GM12892 (cell line): Measurements from ENCODE around the gene DENND1A.
"Not testable (repeated sequence)": the region's sequence is repeated elsewhere in the genome, so short reads cannot be mapped to it uniquely, and the experiment has no call there.

Source experiments
- DNase-seq: peaks from one replicate; pipeline ENCODE4 v3.0.0; 2011; ENCODE audit not compliant: insufficient read length
- FAIRE-seq: peaks from 2 replicates; lab custom pipeline; 2011; peaks lifted over from hg19 to GRCh38; lab: Jason Lieb, UNC
- POLR2A ChIP-seq: IDR thresholded peaks from 2 replicates; pipeline ENCODE4 v1.6.1; 2011; ENCODE audit warnings: low read depth, low read length, control low read depth
- POLR2AphosphoS5 ChIP-seq: IDR thresholded peaks from 2 replicates; pipeline ENCODE4 v1.6.1; 2011; ENCODE audit warnings: low read depth, low read length, control low read depth
- TAF1 ChIP-seq: IDR thresholded peaks from 2 replicates; pipeline ENCODE4 v1.6.1; 2011; ENCODE audit warnings: low read depth, mild to moderate bottlenecking, control low read depth, low read length, borderline replicate concordance

The DENND1A gene

GRCh38 chr9:123407217-123407851, 522.6 kb downstream of the DENND1A start:
- DNase-seq = no peak
- TF ChIP-seq TAF1 (no peak), POLR2AphosphoS5 (no peak)
- no peak for FAIRE-seq

GRCh38 chr9:123406691-123407216, 523.2 kb downstream of the DENND1A start:
- DNase-seq (no peak), FAIRE-seq (no peak)
- TF ChIP-seq TAF1 (no peak), POLR2A (no peak), POLR2AphosphoS5 (no peak)

- FAIRE-seq (no peak), DNase-seq (no peak)
- TF ChIP-seq POLR2A (no peak), POLR2AphosphoS5 (no peak), TAF1 (no peak)
Measured at GRCh38 chr9:123406016-123406415, 523.9 kb downstream of the DENND1A start.

GRCh38 chr9:123402981-123403509, 526.9 kb downstream of the DENND1A start:
- DNase-seq = no peak
- TF ChIP-seq POLR2AphosphoS5 (no peak), POLR2A (no peak), TAF1 (no peak)
- no peak for FAIRE-seq

- TF ChIP-seq POLR2AphosphoS5 (no peak), POLR2A (no peak), TAF1 (no peak)
- DNase-seq (no peak), FAIRE-seq (no peak)
Measured at GRCh38 chr9:123401879-123402513, 527.9 kb downstream of the DENND1A start.

GRCh38 chr9:123400926-123401503, 528.9 kb downstream of the DENND1A start:
- DNase-seq (no peak), FAIRE-seq (no peak)
- TF ChIP-seq TAF1 = no peak
- no peak for TF ChIP-seq POLR2AphosphoS5
- no peak for TF ChIP-seq POLR2A

- FAIRE-seq = no peak
- no peak for TF ChIP-seq TAF1
- no peak for TF ChIP-seq POLR2AphosphoS5
- TF ChIP-seq POLR2A = no peak
- no peak for DNase-seq
Measured at GRCh38 chr9:123399803-123400378, 530.0 kb downstream of the DENND1A start.

GRCh38 chr9:123398938-123399337, 531.0 kb downstream of the DENND1A start:
- FAIRE-seq, DNase-seq: not testable (repeated sequence)

- FAIRE-seq (no peak), DNase-seq (no peak)
- TF ChIP-seq POLR2A (no peak), POLR2AphosphoS5 (no peak), TAF1 (no peak)
Measured at GRCh38 chr9:123397975-123398374, 532.0 kb downstream of the DENND1A start.

- TF ChIP-seq POLR2A (no peak), POLR2AphosphoS5 (no peak), TAF1 (no peak)
- FAIRE-seq = no peak
- DNase-seq = no peak
Measured at GRCh38 chr9:123395689-123396511, 534.0 kb downstream of the DENND1A start.

- TF ChIP-seq POLR2AphosphoS5 (no peak), POLR2A (no peak), TAF1 (no peak)
- DNase-seq = no peak
- no peak for FAIRE-seq
Measured at GRCh38 chr9:123395276-123395688, 534.6 kb downstream of the DENND1A start.

GRCh38 chr9:123394291-123395235, 535.4 kb downstream of the DENND1A start:
- DNase-seq (no peak), FAIRE-seq (no peak)
- TF ChIP-seq TAF1 (no peak), POLR2AphosphoS5 (no peak), POLR2A (no peak)
